RWPE1 (cell line): ENCODE results near the gene LPCAT3.

ENCODE experiments used
- CTCF ChIA-PET: fragments of 350-600 bp; sonication (Branson Sonifier 250); formaldehyde crosslinking; extraction: SDS; loops from one replicate; lab custom pipeline; 2021; lab: Yijun Ruan, JAX
- POLR2A ChIA-PET: fragments of 400-600 bp; formaldehyde crosslinking; extraction: SDS; loops from one replicate; lab custom pipeline; 2020; ENCODE audit warnings: antibody characterized with exemption; ENCODE audit not compliant: low non-redundant PET; lab: Yijun Ruan, JAX
- DNase-seq: peaks from one replicate; pipeline ENCODE4 v3.0.0; 2012; ENCODE audit warnings: low spot score
- H3K27ac ChIP-seq: fragments of 450-650 bp; 2 replicates; pipeline ENCODE4 v1.5.1; 2017
- CTCF ChIP-seq: fragments of 450-650 bp; conservative IDR thresholded peaks from 2 replicates; pipeline ENCODE4 v1.5.1; 2017; ENCODE audit warnings: low read depth, mild to moderate bottlenecking

Gene LPCAT3

GRCh38 chr12:6928703-6929407 lies 89.4 kb downstream of the LPCAT3 start:
- no peak for TF ChIP-seq CTCF
- DNase-seq: no peak
- ChIA-PET CTCF (interaction anchor here (1.1 to 1.2 kb wide), 2 partner anchors 9 to 56 kb away, joined by 3 read pairs; partner anchors contain the start of gene SPSB2), POLR2A (interaction anchor here (0.7 to 1.2 kb wide), 2 partner anchors 33 to 38 kb away, joined by 4 to 5 read pairs; no protein-coding TSS in a partner anchor)
- peak overlapping the region; percentile 98 for H3K27ac ChIP-seq

DNA sequence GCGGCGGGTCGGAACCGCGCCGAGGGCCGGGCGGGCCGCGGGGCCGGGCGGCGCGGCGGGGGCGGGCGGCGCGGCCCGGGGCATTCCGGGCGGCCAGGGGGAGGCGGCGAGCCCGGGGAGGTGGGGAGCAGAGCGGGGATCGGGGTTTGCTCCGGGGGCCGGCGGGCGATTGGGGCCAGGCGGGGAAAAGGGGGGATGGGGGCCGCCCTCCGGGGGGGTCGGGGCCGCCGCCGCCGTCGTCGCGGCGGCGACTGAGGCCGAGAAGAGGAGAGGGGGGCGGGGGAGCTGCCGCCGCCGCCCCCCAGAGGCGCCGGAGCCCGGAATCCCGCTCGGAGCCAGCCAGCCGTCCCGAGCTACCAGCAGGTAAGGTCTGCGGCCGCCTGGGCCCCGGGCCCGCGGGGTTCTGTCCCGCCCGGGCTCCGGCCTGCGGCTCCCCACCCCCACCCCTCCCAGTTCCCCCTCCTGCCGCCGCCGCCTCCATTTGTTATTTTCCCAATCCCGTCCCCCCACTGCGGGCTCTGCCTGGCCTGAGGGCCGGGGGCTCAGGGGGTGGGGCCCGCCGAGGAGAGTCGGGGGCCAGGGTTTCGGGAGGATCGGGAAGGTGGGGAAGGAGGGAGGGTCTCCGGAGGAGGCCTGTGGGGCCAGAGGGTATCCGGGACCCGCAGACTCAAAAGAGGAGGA lies 90.1 kb downstream of the LPCAT3 start:
- peak overlapping the region; percentile 98 for H3K27ac ChIP-seq
- CTCF ChIA-PET: no interaction called here
- POLR2A ChIA-PET: interaction anchor here (0.7 to 1.2 kb wide), 2 partner anchors 34 to 37 kb away, joined by 4 to 5 read pairs; no protein-coding TSS in a partner anchor
- TF ChIP-seq CTCF: no peak
- DNase-seq: no peak

DNA sequence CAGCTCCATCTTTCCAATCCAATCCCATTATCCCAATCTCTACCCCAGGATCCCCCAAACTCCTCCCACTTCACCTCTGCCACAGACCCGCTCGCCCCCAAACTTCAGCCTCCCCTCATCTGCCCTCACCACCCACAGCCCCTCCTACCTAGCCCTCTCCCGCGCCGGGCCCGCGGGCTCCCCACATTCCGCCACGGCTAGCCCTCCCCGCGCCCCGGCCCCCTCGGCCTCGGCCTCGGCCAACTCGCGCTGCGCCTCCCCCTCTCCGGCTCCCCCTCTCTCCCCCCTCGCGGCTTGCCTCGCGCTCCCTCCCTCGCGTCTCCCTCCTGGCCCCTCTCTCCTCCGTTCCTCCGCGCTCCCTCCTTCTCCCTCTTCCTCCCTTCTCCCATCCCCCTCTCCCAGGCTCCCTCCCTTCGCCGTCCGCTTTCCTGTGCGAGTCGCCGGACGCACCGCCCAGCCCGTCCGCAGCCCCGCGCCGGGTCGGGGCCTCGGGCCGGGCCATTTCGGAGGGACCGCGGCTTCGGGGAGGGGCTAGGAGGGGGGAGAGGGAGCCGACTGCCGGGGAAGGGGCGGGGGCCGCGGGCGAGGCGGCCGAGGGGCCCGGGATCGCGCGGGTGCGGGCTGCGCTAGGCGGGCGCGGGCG lies 90.8 kb downstream of the LPCAT3 start, which contains the start of gene ATN1:
Gene ATN1, plus strand, starts transcription at position 581 of the 643 bp plus-strand sequence. CDS start 6,043 bp downstream, outside the sequence.
- TF ChIP-seq CTCF: no peak
- H3K27ac ChIP-seq: peak within 1 kb of the TSS; percentile 98
- ChIA-PET CTCF (interaction anchor here (0.6 to 3.0 kb wide), 3 partner anchors 10 to 227 kb away, joined by 3 to 15 read pairs (median 7); partner anchors contain the start of gene RNU7-1), POLR2A (no interaction called here)
- DNase-seq: no peak
